Measurements from ENCODE around the gene TNFRSF1A. TPM values are rescaled to one million over a fixed set of nuclear protein-coding genes. Genes with fewer than 3 reads are reported as not detected.
"Not testable (repeated sequence)": the region's sequence is repeated elsewhere in the genome, so short reads cannot be mapped to it uniquely, and the experiment has no call there.

TNFRSF1A gene
- total RNA-seq, 1 donor from 2014 or later: 79.1 TPM

- no peak for TF ChIP-seq CTCF (conservative IDR thresholded peaks at IDR 0.05)
- H3K4me3 Mint-ChIP-seq: no peak overlapping the region
- no peak overlapping the region for H3K27ac Mint-ChIP-seq
- H3K9me3 Mint-ChIP-seq: no peaks in the 10 kb centered on the region
- H3K4me1 Mint-ChIP-seq (ENCODE audit: unreplicated experiment): peaks cover 11% of the 10 kb centered on the region
- DNase-seq (ENCODE audit: extremely low spot score, unreplicated experiment): no peak
- H3K36me3 Mint-ChIP-seq: peaks cover 6% of the 10 kb centered on the region
- H3K27me3 Mint-ChIP-seq: no peaks in the 10 kb centered on the region
These were observed 5.8 kb upstream of the TNFRSF1A start for GRCh38 chr12:6347367-6348338.

GRCh38 chr12:6346942-6347341 is 5.1 kb upstream of the TNFRSF1A start:
- peaks cover 18% of the 10 kb centered on the region for H3K4me1 Mint-ChIP-seq (ENCODE audit: unreplicated experiment)
- TF ChIP-seq CTCF (conservative IDR thresholded peaks at IDR 0.05): no peak
- no peaks in the 10 kb centered on the region for H3K9me3 Mint-ChIP-seq
- no peak overlapping the region for H3K27ac Mint-ChIP-seq
- no peaks in the 10 kb centered on the region for H3K27me3 Mint-ChIP-seq
- H3K36me3 Mint-ChIP-seq: peaks cover 6% of the 10 kb centered on the region
- no peak overlapping the region for H3K4me3 Mint-ChIP-seq
- no peak for DNase-seq (ENCODE audit: extremely low spot score, unreplicated experiment)

GRCh38 chr12:6346235-6346832 is 4.5 kb upstream of the TNFRSF1A start:
- no peak for DNase-seq (ENCODE audit: extremely low spot score, unreplicated experiment)
- H3K9me3 Mint-ChIP-seq: no peaks in the 10 kb centered on the region
- no peaks in the 10 kb centered on the region for H3K27me3 Mint-ChIP-seq
- H3K4me3 Mint-ChIP-seq: no peak overlapping the region
- H3K27ac Mint-ChIP-seq: peak overlapping the region; percentile 73
- no peak for TF ChIP-seq CTCF (conservative IDR thresholded peaks at IDR 0.05)
- peaks cover 6% of the 10 kb centered on the region for H3K36me3 Mint-ChIP-seq
- H3K4me1 Mint-ChIP-seq (ENCODE audit: unreplicated experiment): peaks cover 21% of the 10 kb centered on the region

GRCh38 chr12:6345319-6346091 is 3.6 kb upstream of the TNFRSF1A start:
- Mint-ChIP-seq H3K9me3 (no peaks in the 10 kb centered on the region), H3K36me3 (peaks cover 3% of the 10 kb centered on the region), H3K4me1 (ENCODE audit: unreplicated experiment) (peaks cover 21% of the 10 kb centered on the region), H3K27me3 (no peaks in the 10 kb centered on the region), H3K4me3 (no peak overlapping the region), H3K27ac (peak overlapping the region; percentile 73)
- TF ChIP-seq CTCF (conservative IDR thresholded peaks at IDR 0.05): no peak
- no peak for DNase-seq (ENCODE audit: extremely low spot score, unreplicated experiment)

GRCh38 chr12:6344101-6344660 is 2.3 kb upstream of the TNFRSF1A start:
- H3K27ac Mint-ChIP-seq; H3K9me3 Mint-ChIP-seq; H3K4me3 Mint-ChIP-seq; DNase-seq (ENCODE audit: extremely low spot score, unreplicated experiment); H3K36me3 Mint-ChIP-seq; H3K27me3 Mint-ChIP-seq: not testable (repeated sequence)
- peaks cover 21% of the 10 kb centered on the region for H3K4me1 Mint-ChIP-seq (ENCODE audit: unreplicated experiment)
